ENCODE data around the gene CSNK2A1.

DNA sequence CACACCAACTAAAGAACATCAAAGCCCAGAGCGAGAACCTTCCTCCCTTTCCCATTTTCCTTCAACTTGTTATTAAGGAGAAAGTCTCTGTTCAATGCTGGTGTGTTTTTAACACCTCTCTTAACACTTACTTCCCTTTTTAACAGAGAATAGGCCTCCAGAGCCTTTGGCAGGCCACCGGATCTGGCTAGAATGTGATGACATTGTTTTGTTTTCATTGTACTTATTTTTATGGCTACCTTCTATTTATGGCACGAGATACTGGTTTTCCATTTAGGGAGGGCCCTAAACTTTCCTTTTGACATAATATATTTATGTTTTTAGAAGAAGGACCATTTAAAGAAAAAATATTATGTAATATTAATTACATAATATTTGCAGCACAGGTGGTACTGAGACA, 44.9 kb upstream of the CSNK2A1 start:
- TF ChIP-seq, protein P1, sequence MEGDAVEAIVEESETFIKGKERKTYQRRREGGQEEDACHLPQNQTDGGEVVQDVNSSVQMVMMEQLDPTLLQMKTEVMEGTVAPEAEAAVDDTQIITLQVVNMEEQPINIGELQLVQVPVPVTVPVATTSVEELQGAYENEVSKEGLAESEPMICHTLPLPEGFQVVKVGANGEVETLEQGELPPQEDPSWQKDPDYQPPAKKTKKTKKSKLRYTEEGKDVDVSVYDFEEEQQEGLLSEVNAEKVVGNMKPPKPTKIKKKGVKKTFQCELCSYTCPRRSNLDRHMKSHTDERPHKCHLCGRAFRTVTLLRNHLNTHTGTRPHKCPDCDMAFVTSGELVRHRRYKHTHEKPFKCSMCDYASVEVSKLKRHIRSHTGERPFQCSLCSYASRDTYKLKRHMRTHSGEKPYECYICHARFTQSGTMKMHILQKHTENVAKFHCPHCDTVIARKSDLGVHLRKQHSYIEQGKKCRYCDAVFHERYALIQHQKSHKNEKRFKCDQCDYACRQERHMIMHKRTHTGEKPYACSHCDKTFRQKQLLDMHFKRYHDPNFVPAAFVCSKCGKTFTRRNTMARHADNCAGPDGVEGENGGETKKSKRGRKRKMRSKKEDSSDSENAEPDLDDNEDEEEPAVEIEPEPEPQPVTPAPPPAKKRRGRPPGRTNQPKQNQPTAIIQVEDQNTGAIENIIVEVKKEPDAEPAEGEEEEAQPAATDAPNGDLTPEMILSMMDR (IDR thresholded peaks at IDR 0.05; ENCODE audit: insufficient read depth, low read length, poor library complexity, severe bottlenecking) = no peak
- no peak for TF ChIP-seq EZH2phosphoT487 (conservative IDR thresholded peaks at IDR 0.05; ENCODE audit: low read length)

All from SU-DHL-6 (cell line).